ENCODE results near the gene SLC46A3.

SLC46A3 gene

GRCh38 chr13:28659621-28659970, 59.2 kb downstream of the SLC46A3 start:
- H3K4me1 ChIP-seq (ENCODE audit: control insufficient read depth, insufficient read depth, low read length), result no peaks in the 10 kb centered on the region
- H3K36me3 ChIP-seq (ENCODE audit: control insufficient read depth in 2 of 2, insufficient read depth in 1 of 2, low read length in 2 of 2), result peaks cover 8 to 43% of the 10 kb centered on the region in 2 experiments

GRCh38 chr13:28658796-28659620, 59.8 kb downstream of the SLC46A3 start, which contains the start of gene POMP:
Gene POMP (plus strand): TSS chr13:28659130. CDS start chr13:28659185, 55 bp downstream.
- Histone ChIP-seq H3K4me3 (ENCODE audit: low read depth, low read length) (peak within 1 kb of the TSS; percentile 91), H3K36me3 (ENCODE audit: control insufficient read depth in 2 of 2, insufficient read depth in 1 of 2, low read length in 2 of 2) (peaks cover 5 to 37% of the 10 kb centered on the region in 2 experiments), H3K4me1 (ENCODE audit: control insufficient read depth, insufficient read depth, low read length) (no peaks in the 10 kb centered on the region), H3K27ac (ENCODE audit: extremely low read depth, low read depth, low read length) (peak within 1 kb of the TSS; percentile 84), H3K9me3 (ENCODE audit: control insufficient read depth, insufficient read depth, low read depth, low read length) (no peaks in the 10 kb centered on the region)
- ChIA-PET POLR2A (interaction anchor here (0.6 to 1.4 kb wide), 6 partner anchors 11 to 697 kb away, joined by 3 to 11 read pairs (median 5); no protein-coding TSS in a partner anchor), CTCF (interaction anchor here (0.7 kb wide), 3 partner anchors 52 to 481 kb away, joined by 3 read pairs; no protein-coding TSS in a partner anchor)
- TF ChIP-seq ZNF473 (tag by site-specific recombination; IDR thresholded peaks at IDR 0.05) (no peak), ZNF214 (tag by site-specific recombination; IDR thresholded peaks at IDR 0.05; ENCODE audit: borderline replicate concordance) (no peak), MEIS1 (CRISPR knock-in tag; IDR thresholded peaks at IDR 0.05; ENCODE audit: borderline replicate concordance) (no peak), SALL2 (tag by site-specific recombination; IDR thresholded peaks at IDR 0.05; ENCODE audit: borderline replicate concordance) (no peak), ZNF449 (tag by site-specific recombination; IDR thresholded peaks at IDR 0.05) (no peak), ZNF529 (tag by site-specific recombination; IDR thresholded peaks at IDR 0.05; ENCODE audit: insufficient replicate concordance) (no peak), ZNF76 (tag by site-specific recombination; IDR thresholded peaks at IDR 0.05; ENCODE audit: borderline replicate concordance, low read depth) (peak; percentile 33; the same call in 1 of the 2 replicates), ZNF580 (tag by site-specific recombination; IDR thresholded peaks at IDR 0.05) (peak; percentile 79; the same call in 1 of the 2 replicates), TRIM28 (IDR thresholded peaks at IDR 0.05; ENCODE audit: borderline replicate concordance, low read length) (0 out of 2 replicates have a peak, but pooled peaks have one; percentile 70), SP2 (tag by site-specific recombination; IDR thresholded peaks at IDR 0.05) (peak; percentile 89), ZNF514 (tag by site-specific recombination; IDR thresholded peaks at IDR 0.05) (no peak), ZFP3 (tag by site-specific recombination; IDR thresholded peaks at IDR 0.05; ENCODE audit: low read depth) (no peak), TCF7L2 (IDR thresholded peaks at IDR 0.05; ENCODE audit: borderline replicate concordance, low read depth, low read length) (no peak), ZNF707 (tag by site-specific recombination; IDR thresholded peaks at IDR 0.05) (no peak), ZNF660 (tag by site-specific recombination; IDR thresholded peaks at IDR 0.05) (no peak; the same call in 1 of the 2 replicates), ZNF48 (tag by site-specific recombination; IDR thresholded peaks at IDR 0.05) (no peak), ZNF692 (tag by site-specific recombination; IDR thresholded peaks at IDR 0.05) (peak; percentile 55; the same call in 1 of the 2 replicates), ZSCAN5A (tag by site-specific recombination; IDR thresholded peaks at IDR 0.05) (no peak), ZNF521 (tag by site-specific recombination; IDR thresholded peaks at IDR 0.05) (no peak), ZNF488 (tag by site-specific recombination; IDR thresholded peaks at IDR 0.05) (no peak), ZNF670 (tag by site-specific recombination; IDR thresholded peaks at IDR 0.05; ENCODE audit: low read depth) (no peak), ZNF341 (tag by site-specific recombination; IDR thresholded peaks at IDR 0.05; ENCODE audit: low read depth) (peak; percentile 64), MZF1 (tag by site-specific recombination; IDR thresholded peaks at IDR 0.05; ENCODE audit: borderline replicate concordance) (no peak), ZNF513 (tag by site-specific recombination; IDR thresholded peaks at IDR 0.05) (no peak), KLF16 (tag by site-specific recombination; IDR thresholded peaks at IDR 0.05) (peak; percentile 47; the same call in 1 of the 2 replicates)

More at GRCh38 chr13:28659621-28659970, 59.2 kb downstream of the SLC46A3 start:
- CTCF ChIA-PET, result interaction anchor here (0.7 kb wide), 1 partner anchor 52 kb away, joined by 3 read pairs; no protein-coding TSS in a partner anchor
- Histone ChIP-seq H3K27ac (ENCODE audit: extremely low read depth, low read depth, low read length) (peak overlapping the region; percentile 84; the same call in 1 of the 2 replicates), H3K4me3 (ENCODE audit: low read depth, low read length) (peak overlapping the region; percentile 91), H3K9me3 (ENCODE audit: control insufficient read depth, insufficient read depth, low read depth, low read length) (no peaks in the 10 kb centered on the region)
- TF ChIP-seq IKZF3 (tag by site-specific recombination; IDR thresholded peaks at IDR 0.05), result no peak
- TF ChIP-seq ZBTB1 (tag by site-specific recombination; IDR thresholded peaks at IDR 0.05), result no peak
- no peak for TF ChIP-seq ZNF350 (tag by site-specific recombination; IDR thresholded peaks at IDR 0.05)
- POLR2A ChIA-PET, result interaction anchor here (1.0 to 1.2 kb wide), 4 partner anchors 12 to 520 kb away, joined by 3 to 7 read pairs (median 4); no protein-coding TSS in a partner anchor
